ENCODE results near the gene SPTA1.

SPTA1 gene

DNA sequence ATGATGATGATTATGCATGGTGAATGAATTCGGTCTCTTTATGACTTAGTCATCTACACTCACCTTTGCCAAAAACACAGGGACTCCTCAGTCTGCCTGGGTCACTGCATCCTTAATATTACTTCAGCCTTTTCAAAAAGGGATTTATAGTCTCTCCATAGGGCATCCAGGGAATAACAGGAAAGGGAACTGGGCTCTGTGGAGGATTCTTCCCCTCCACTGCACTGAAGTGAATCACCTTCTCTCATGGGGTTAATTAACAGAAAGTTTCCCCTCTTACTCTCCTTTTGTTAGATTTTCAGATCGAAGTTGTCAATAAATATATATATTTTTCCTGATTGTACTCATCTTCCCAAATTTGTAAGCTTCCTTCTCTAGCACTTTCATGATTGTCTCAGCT lies 34.1 kb upstream of the SPTA1 start, which contains the start of gene OR6K3:
TSS of gene OR6K3 (minus strand) at position 101 of the 400 bp plus-strand sequence. CDS start 2,605 bp downstream, outside the sequence.
- TF ChIP-seq, protein P1, sequence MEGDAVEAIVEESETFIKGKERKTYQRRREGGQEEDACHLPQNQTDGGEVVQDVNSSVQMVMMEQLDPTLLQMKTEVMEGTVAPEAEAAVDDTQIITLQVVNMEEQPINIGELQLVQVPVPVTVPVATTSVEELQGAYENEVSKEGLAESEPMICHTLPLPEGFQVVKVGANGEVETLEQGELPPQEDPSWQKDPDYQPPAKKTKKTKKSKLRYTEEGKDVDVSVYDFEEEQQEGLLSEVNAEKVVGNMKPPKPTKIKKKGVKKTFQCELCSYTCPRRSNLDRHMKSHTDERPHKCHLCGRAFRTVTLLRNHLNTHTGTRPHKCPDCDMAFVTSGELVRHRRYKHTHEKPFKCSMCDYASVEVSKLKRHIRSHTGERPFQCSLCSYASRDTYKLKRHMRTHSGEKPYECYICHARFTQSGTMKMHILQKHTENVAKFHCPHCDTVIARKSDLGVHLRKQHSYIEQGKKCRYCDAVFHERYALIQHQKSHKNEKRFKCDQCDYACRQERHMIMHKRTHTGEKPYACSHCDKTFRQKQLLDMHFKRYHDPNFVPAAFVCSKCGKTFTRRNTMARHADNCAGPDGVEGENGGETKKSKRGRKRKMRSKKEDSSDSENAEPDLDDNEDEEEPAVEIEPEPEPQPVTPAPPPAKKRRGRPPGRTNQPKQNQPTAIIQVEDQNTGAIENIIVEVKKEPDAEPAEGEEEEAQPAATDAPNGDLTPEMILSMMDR (IDR thresholded peaks at IDR 0.05) = no peak
- TF ChIP-seq ZFX (IDR thresholded peaks at IDR 0.05; ENCODE audit: borderline replicate concordance) = no peak

DNA sequence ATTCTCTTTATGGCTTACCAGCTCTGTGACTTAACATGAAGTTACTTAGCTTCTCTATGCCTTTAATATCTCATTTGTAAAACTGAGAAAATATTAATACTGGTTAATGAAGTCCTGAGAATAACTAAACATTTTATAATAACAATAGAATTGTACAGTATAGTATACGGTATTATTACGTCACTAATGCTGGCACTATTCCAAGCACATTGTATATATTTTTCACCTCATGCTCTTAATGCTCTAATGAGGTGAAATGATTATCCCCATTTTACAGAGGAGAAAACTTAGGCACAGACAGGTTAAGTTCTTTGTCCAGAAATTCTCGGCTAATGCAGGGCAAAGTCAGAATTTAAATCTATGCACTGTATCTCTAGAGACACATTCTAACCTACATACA lies 33.1 kb upstream of the SPTA1 start:
- no peak overlapping the region for H3K27ac ChIP-seq
- TF ChIP-seq, protein P1 (IDR thresholded peaks at IDR 0.05) = no peak
- no peak for TF ChIP-seq ZFX (IDR thresholded peaks at IDR 0.05; ENCODE audit: borderline replicate concordance)

More for the DNA sequence above, 34.1 kb upstream of the SPTA1 start, which contains the start of gene OR6K3:
- H3K27ac ChIP-seq = no peak within 1 kb of the TSS

DNA sequence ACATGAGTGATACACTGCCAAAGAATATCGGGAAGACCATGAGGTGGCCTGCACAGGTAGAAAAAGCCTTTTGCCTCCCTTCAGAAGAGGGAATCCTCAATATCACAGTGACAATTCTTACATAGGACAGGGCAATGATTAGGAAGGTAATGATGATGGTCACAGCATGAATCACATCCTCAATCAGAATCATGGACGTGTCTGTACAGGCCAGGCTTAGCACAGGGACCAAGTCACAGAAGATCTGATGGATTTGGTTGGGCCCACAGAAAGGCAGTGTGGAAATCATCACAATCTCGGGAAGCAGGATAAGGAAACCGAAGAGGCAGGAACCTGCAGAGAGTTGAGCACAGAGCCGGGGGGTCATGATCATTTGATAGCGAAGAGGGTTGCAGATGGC lies 30.8 kb upstream of the SPTA1 start:
- no peak for TF ChIP-seq ZFX (IDR thresholded peaks at IDR 0.05; ENCODE audit: borderline replicate concordance)
- TF ChIP-seq, protein P1 (IDR thresholded peaks at IDR 0.05) = no peak
- no peak overlapping the region for H3K27ac ChIP-seq

DNA sequence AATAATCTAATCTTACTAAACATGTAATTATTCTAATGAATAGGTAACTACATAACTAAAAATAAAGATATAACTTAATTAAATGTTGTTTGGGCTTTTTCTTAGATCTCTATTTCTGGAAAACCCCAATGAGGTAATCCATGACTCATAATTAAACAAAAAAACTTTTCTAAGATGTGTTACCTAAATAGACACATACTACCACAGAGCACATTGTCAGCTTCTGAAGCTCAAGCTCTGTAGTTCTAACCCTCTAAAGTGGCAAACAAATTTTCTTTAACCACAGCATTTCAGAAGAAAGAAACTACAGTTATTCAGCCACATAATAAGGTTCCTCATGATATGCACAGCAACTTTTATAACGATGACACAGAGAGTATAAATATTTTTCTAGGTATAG lies 29.8 kb upstream of the SPTA1 start:
- TF ChIP-seq, protein P1 (IDR thresholded peaks at IDR 0.05) = no peak
- no peak for TF ChIP-seq ZFX (IDR thresholded peaks at IDR 0.05; ENCODE audit: borderline replicate concordance)
- no peak overlapping the region for H3K27ac ChIP-seq

DNA sequence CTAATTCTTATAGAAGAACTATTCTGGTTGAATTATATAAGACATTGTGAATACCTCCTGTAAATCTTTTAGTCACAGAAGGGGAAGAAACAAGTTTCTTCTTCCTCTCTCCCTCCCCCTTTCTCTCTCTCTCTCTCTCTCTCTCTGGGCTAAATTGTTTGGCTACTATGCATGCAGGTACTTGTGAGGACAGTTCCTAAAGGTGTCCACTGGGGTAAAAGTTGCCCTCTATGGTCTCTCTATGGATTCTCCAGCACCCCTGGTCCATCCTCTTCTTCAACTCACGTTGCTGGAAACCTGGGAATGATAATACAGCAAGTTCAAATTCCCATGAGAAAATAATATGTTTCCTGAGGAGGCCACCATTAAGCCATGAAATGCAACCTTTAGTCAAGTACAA lies 28.2 kb upstream of the SPTA1 start:
- TF ChIP-seq, protein P1 (IDR thresholded peaks at IDR 0.05) = no peak
- TF ChIP-seq ZFX (IDR thresholded peaks at IDR 0.05; ENCODE audit: borderline replicate concordance) = no peak
- no peak overlapping the region for H3K27ac ChIP-seq

DNA sequence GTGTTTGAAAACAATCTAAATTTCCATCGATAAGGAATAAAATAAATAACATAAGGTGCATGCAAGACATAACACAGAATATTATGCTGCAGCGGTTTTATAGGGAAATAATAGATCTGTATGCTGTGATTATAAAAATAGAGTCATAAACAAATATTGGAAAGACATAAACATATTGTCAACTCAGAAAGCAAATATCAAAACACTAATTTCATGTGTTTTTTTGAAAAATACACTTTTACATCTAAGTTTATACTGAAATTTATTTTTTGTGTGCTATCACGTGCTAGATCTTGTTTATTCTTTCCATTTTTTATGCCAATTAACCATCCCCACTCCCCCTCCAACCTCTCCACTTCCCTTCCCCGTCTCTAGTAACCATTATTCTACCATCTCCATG lies 24.6 kb upstream of the SPTA1 start:
- TF ChIP-seq, protein P1 (IDR thresholded peaks at IDR 0.05) = no peak
- TF ChIP-seq ZFX (IDR thresholded peaks at IDR 0.05; ENCODE audit: borderline replicate concordance) = no peak
- no peak overlapping the region for H3K27ac ChIP-seq

DNA sequence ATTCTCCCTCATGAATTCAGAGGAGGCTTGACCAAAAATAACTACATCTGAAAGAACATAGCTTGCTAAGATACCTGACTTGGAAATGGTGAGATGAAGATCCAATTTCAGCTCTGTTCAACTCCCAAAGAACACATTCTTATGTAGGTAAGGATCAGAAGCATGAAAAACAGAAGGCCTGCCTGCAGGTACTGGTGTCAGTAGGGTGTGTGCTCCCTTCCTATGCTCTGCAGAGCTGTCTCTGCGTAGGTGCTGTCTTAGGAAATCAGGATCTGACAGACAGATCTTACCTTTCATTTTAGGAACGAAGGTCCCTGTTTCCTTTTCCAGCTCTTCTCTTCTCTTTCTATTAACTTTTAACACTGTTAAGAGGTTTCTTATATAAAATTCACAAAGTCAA lies 19.6 kb upstream of the SPTA1 start:
- TF ChIP-seq, protein P1 (IDR thresholded peaks at IDR 0.05) = no peak
- no peak for TF ChIP-seq ZFX (IDR thresholded peaks at IDR 0.05; ENCODE audit: borderline replicate concordance)
- H3K27ac ChIP-seq = no peak overlapping the region

Measured in 22Rv1 (cell line).